H1 (cell line): ENCODE data around the gene KCNIP3.

Experiments used
- CTCF ChIP-seq, 3 experiments: IDR thresholded peaks; 1 replicate in 2 of 3; 2 replicates in 1 of 3; pipeline versions ENCODE4 v1.5.1 to v1.6.1; 2011; ENCODE audit warnings: low read length in 3 of 3, mild to moderate bottlenecking in 3 of 3, inconsistent platforms in 2 of 3, low read depth in 1 of 3, moderate library complexity in 1 of 3; ENCODE audit not compliant: insufficient read depth in 1 of 3; ENCODE audit errors: control extremely low read depth in 1 of 3
- POLR2A ChIP-seq, 2 experiments: IDR thresholded peaks; 1 replicate in 1 of 2; 2 replicates in 1 of 2; pipeline ENCODE4 v1.6.1; 2011; ENCODE audit warnings: low read depth in 2 of 2, low read length in 2 of 2, mild to moderate bottlenecking in 2 of 2; ENCODE audit errors: control extremely low read depth in 1 of 2
- SIX5 ChIP-seq: IDR thresholded peaks from 2 replicates; pipeline ENCODE4 v1.6.1; 2011; ENCODE audit warnings: mild to moderate bottlenecking, low read depth, low read length
- TCF12 ChIP-seq: IDR thresholded peaks from 2 replicates; pipeline ENCODE4 v1.6.1; 2011; ENCODE audit warnings: low read depth, mild to moderate bottlenecking, low read length

GRCh38 chr2:95385570-95385984 lies 88.4 kb downstream of the KCNIP3 start:
- TF ChIP-seq CTCF (IDR thresholded peaks at IDR 0.05; ENCODE audit: control extremely low read depth in 1 of 3, insufficient read depth in 1 of 3, low read depth in 1 of 3, low read length in 3 of 3) (no peak), POLR2A (IDR thresholded peaks at IDR 0.05; ENCODE audit: control extremely low read depth in 1 of 2, low read depth in 2 of 2, low read length in 2 of 2) (no peak), TCF12 (no peak), SIX5 (no peak)
